KBM-7 (cell line): ENCODE data around the gene SMAD3.
"Not testable (repeated sequence)": the region's sequence is repeated elsewhere in the genome, so short reads cannot be mapped to it uniquely, and the experiment has no call there.

ENCODE experiments used
- DNase-seq: peaks from one replicate; pipeline ENCODE4 v3.0.0-alpha.2; 2015
- in situ Hi-C: fragments of 300-500 bp; cut with MboI; formaldehyde crosslinking; loops from 2 replicates; pipeline ENCODE4 v1.14.3; 2020; ENCODE audit warnings: low sequenced_read_pairs, low pct_unique_long_range_greater_than_20kb, mixed read lengths

SMAD3 gene

GRCh38 chr15:67065531-67066005, at the start of gene SMAD3:
TSS of gene SMAD3 (plus strand) at chr15:67065602. CDS start at chr15:67066155, 553 bp downstream.
- DNase-seq: peak; percentile 94
- in situ Hi-C loops: no loop called here

- DNase-seq: peak; percentile 62
- in situ Hi-C loops: no loop called here
Measured at GRCh38 chr15:67017311-67017710, 48.1 kb upstream of the SMAD3 start.

- DNase-seq: no peak
- in situ Hi-C loops: no loop called here
Measured at GRCh38 chr15:67018026-67018425, 47.4 kb upstream of the SMAD3 start.

- no peak for DNase-seq
- in situ Hi-C loops: no loop called here
Measured at GRCh38 chr15:67018441-67018840, 47.0 kb upstream of the SMAD3 start.

- DNase-seq: no peak
- in situ Hi-C loops: no loop called here
Measured at GRCh38 chr15:67019069-67019468, 46.3 kb upstream of the SMAD3 start.

- DNase-seq: no peak
- in situ Hi-C loops: no loop called here
Measured at GRCh38 chr15:67019884-67020520, 45.4 kb upstream of the SMAD3 start.

GRCh38 chr15:67020668-67021067, 44.7 kb upstream of the SMAD3 start:
- in situ Hi-C loops, DNase-seq: not testable (repeated sequence)

- in situ Hi-C loops: no loop called here
- DNase-seq: no peak
Measured at GRCh38 chr15:67021455-67021854, 43.9 kb upstream of the SMAD3 start.

- in situ Hi-C loops: no loop called here
- no peak for DNase-seq
Measured at GRCh38 chr15:67022587-67023105, 42.8 kb upstream of the SMAD3 start.

- in situ Hi-C loops: no loop called here
- DNase-seq: no peak
Measured at GRCh38 chr15:67023517-67024313, 41.7 kb upstream of the SMAD3 start.

GRCh38 chr15:67024314-67024997, 40.9 kb upstream of the SMAD3 start:
- in situ Hi-C loops: no loop called here
- peak; percentile 93 for DNase-seq

GRCh38 chr15:67024998-67025368, 40.4 kb upstream of the SMAD3 start:
- in situ Hi-C loops: no loop called here
- no peak for DNase-seq

- in situ Hi-C loops: no loop called here
- peak; percentile 58 for DNase-seq
Measured at GRCh38 chr15:67025719-67026609, 39.4 kb upstream of the SMAD3 start.

- in situ Hi-C loops: no loop called here
- no peak for DNase-seq
Measured at GRCh38 chr15:67026610-67026967, 38.8 kb upstream of the SMAD3 start.

- in situ Hi-C loops, DNase-seq: not testable (repeated sequence)
Measured at GRCh38 chr15:67028440-67028839, 37.0 kb upstream of the SMAD3 start.

GRCh38 chr15:67030036-67030762, 35.2 kb upstream of the SMAD3 start:
- DNase-seq: no peak
- in situ Hi-C loops: no loop called here

GRCh38 chr15:67031331-67031730, 34.1 kb upstream of the SMAD3 start:
- in situ Hi-C loops: no loop called here
- no peak for DNase-seq

GRCh38 chr15:67032608-67033007, 32.8 kb upstream of the SMAD3 start:
- no peak for DNase-seq
- in situ Hi-C loops: no loop called here
